AG08395 (cell line): ENCODE data around the gene GIMAP1.

ENCODE experiments used
- DNase-seq: peaks from one replicate; pipeline ENCODE4 v3.0.0; 2012; ENCODE audit warnings: mixed read lengths, low spot score

GIMAP1 gene

DNA sequence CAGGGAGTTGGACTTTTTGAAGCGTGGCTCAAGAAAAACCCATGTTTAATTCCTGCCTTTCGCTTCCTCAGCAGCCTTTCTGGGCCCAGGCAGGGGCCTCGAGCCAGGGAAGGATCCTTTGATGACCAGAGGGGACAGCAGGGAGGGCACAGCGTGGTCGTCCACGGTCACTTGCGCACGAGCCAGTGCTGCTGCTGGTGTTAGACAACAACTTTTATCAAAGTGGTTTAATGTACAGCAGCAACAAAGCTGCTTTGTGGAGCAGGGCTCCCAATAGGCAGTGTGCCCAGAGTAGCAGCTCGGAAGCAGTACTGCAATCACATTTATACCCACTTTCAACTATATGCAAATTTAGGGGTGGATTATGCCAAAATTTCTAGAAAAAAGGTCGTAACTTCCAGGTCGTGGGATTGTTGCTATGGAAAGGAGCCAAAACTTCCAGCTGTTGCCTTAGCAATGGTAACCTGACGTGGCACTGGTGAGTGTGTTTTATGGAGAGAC is 6.1 kb downstream of the GIMAP1 start:
- DNase-seq: no peak

GRCh38 chr7:150723467-150723866 is 7.1 kb downstream of the GIMAP1 start:
- DNase-seq: no peak

DNA sequence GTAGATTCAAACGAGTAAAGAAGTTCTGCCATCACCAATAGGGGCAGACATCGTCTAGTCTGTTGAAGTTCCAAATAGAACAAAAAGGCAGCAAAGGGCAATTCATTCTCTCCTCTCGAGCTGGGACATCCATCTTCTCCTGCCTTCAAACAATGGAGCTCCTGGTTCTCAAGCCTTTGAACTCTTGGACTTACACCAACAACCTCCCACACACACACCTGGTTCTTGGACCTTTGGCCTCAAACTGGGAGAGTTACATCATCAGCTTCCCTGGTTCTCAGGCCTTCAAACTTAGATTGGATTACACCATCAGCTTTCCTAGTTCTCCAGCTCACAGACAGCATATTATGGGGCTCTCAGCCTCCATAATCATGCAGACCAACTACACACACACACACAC is 11.0 kb downstream of the GIMAP1 start:
- DNase-seq: no peak

- no peak for DNase-seq
Observed at GRCh38 chr7:150728011-150728410, 11.6 kb downstream of the GIMAP1 start.

GRCh38 chr7:150728609-150729008 is 12.2 kb downstream of the GIMAP1 start:
- no peak for DNase-seq

DNA sequence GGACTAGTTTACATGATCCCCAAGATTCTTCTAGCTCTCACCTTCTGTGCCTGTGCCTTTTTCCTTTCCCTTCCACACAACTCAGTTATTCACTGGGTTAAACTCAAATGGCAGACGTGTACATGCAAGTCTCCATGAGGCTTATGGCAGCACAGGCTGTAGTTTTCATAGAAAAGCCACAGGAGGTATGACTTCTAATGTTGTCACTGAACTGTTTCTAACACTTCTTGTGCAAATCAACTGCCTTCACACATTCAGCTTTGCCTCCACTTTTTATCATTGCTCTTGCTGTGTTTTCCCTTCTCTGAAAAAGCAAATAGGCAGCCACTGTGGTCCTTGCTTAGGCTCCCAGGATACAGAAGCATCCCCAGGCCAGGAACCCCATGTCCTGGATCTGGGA is 15.5 kb downstream of the GIMAP1 start:
- DNase-seq: no peak

DNA sequence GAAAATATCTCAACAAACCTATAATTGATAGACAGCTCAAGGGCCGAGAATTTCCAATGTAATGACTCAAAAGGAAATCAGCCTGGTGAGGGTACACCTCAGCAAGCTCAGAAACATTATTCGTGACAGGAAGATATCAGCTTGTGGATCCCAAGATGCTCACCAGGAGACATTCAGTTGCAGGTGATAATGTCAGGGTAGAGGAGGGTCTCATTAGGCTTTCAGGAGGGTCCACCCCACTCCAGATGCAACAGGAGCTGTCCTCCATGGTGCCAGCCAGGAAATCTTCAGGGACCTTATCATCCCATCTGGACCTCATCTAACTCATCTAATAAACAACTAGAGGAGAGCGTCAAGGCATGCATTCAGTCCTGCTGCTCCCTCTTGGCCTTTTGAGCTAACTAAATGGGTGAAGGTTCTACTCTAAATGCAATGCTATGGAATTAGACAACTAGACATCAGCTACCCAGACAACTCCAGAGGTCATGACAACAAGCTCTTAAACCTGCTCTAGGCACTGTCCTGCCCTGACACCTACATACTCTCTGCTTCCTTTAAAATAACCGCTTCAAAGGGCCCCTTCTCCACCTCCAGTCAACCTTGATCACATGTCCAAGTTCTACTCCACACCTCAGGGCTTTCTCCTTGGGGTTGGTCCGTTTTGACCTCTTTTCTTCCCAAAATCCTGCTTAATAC is 16.5 kb downstream of the GIMAP1 start:
- no peak for DNase-seq

GRCh38 chr7:150733482-150734095 is 17.2 kb downstream of the GIMAP1 start:
- DNase-seq: no peak

- no peak for DNase-seq
Observed at GRCh38 chr7:150734254-150734653, 17.8 kb downstream of the GIMAP1 start.

- DNase-seq: no peak
Observed at GRCh38 chr7:150735596-150736358, 19.4 kb downstream of the GIMAP1 start.

DNA sequence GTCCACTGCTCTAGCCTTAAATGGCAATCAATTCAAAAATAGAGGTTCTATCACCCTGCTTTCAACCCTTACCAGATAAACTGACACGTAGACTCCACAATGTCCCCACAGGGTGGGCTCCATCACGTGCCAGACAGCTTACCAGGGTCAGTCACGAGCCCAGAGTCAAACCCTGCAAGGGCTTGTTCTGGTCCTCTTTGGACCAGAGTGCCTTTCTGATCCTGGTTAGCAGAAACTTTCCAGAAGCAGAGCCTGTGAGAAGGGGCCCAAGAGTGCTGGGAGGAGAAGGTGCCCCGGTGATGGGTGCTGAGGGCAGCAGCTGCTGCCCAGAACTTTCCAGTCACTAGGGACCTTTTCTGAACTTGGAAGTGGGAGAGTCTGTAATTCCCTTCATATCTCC is 20.5 kb downstream of the GIMAP1 start:
- no peak for DNase-seq

DNA sequence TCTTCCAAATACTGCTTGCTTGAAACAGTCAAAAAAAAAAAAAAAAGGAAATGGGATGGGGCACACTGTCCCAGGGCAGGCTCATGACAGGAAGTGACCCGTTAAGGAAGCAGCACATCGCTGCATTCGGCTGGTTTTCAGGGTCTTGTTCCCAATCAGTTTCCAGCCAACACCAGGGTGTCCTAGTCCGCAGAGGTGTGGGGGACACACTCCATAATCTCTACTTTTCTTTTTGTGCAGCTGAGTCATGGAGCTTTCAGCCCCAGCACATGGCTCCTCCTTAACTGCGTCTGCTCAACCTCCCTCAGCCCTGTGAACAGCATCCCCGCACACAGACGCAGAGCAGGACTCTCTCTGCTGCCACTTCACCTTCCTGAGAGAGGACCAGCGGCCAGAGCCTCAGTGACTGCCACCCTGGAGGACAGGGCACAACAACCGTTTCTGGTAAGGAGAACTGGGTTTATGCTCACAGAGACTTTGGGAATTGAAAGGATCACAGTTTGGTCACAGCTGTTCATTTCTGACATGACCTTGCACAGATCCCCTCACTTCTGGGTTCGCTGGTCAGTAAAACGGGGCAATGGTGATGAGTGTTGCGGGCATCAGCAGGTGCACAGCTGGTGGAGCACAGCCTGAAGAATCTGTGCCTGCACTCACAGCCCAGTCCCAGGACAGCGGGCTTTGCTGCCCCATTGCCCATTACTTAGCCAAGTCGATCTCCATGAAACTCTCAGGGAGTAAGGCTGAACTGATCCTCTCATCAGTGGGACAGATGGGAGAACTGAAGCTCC is 21.0 kb downstream of the GIMAP1 start, which contains the start of gene GIMAP5:
Gene GIMAP5, plus strand, starts transcription at position 154 of the 791 bp plus-strand sequence. CDS start 3,467 bp downstream, outside the sequence.
- DNase-seq: no peak

GRCh38 chr7:150738092-150738491 is 21.7 kb downstream of the GIMAP1 start:
- DNase-seq: no peak

DNA sequence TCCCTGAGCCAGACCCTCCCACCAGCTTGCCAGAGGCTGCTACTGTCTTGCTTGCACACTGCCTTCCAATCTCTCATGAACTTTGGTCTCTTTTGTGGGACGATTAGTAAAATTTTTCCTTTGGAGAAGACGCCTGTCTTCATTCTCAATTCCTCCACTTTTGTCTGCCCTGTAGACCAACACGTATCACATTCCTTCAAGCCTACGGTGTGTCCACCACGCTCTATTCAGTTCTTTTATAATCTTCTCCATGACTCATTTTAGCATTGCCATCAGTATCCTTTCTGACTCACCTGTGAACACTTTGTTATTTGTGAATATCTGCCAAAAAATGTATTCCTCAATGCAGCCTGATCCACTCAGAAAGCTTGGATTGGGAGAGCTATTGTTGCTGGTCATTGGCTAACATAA is 22.2 kb downstream of the GIMAP1 start:
- no peak for DNase-seq

GRCh38 chr7:150739033-150739432 is 22.6 kb downstream of the GIMAP1 start:
- no peak for DNase-seq

GRCh38 chr7:150740053-150740452 is 23.6 kb downstream of the GIMAP1 start:
- DNase-seq: no peak

- DNase-seq: no peak
Observed at GRCh38 chr7:150742286-150742968, 26.0 kb downstream of the GIMAP1 start.

DNA sequence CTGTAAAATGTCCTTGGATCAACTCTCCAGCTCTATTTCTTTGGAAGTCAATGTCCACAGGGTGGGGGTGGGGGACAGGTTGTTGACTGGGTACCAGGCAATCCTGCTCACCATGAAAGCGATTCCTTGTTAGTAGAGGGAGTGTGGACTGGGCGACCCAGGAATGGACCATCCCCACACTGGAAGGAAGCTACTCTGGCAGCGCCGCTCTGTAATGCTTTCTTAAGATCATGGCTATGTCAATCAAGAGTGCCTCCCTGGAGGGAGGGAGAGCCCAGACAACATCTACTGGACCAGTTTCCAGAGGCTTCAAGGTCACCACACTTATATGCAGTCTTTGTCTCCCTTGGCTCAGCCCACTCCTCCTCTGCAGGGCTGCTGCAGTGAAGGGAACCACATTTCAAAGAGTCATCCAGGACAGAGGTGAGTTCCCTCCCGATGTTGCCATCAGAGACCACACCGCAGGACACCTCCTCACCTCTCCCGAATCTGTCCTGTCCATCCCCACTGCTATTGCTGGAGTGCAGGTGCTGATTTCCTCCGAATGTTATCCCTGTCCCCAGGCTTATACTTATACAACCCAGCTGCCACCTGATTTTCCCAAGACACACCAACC is 27.7 kb downstream of the GIMAP1 start:
- no peak for DNase-seq

GRCh38 chr7:150745086-150745485 is 28.7 kb downstream of the GIMAP1 start:
- no peak for DNase-seq

- no peak for DNase-seq
Observed at GRCh38 chr7:150745876-150746275, 29.5 kb downstream of the GIMAP1 start.

- no peak for DNase-seq
Observed at GRCh38 chr7:150746921-150747320, 30.5 kb downstream of the GIMAP1 start.
